WTC11 (cell line): ENCODE measurements around the gene TBR1. TPM values are rescaled to one million over a fixed set of nuclear protein-coding genes. Genes with fewer than 3 reads are reported as not detected.

Experiments used
- ATAC-seq: fragments of 200-7000 bp; cut with Tn5 transposase; 2 replicates; pipeline ENCODE4 v1.10.0; 2021; ENCODE audit warnings: mild to moderate bottlenecking, moderate library complexity
- CTCF ChIA-PET: fragments of 300-600 bp; sonication (Branson Sonifier 250); formaldehyde crosslinking; loops from one replicate; lab custom pipeline; 2021; ENCODE audit warnings: antibody characterized with exemption; lab: Charles Lee
- POLR2A ChIA-PET: fragments of 350-600 bp; sonication (Branson Sonifier 250); formaldehyde crosslinking; loops from one replicate; lab custom pipeline; 2021; ENCODE audit warnings: antibody characterized with exemption; lab: Charles Lee
- DNase-seq: peaks from one replicate; pipeline ENCODE4 v3.0.0; 2021; ENCODE audit warnings: low spot score
- H3K27ac Mint-ChIP-seq: 2 replicates; pipeline ENCODE4 v1.8.0; 2021; ENCODE audit warnings: mixed read lengths
- H3K27me3 Mint-ChIP-seq: 2 replicates; pipeline ENCODE4 v1.8.0; 2021; ENCODE audit warnings: low read depth, mild to moderate bottlenecking, moderate library complexity, mixed read lengths
- H3K36me3 Mint-ChIP-seq: 2 replicates; pipeline ENCODE4 v1.8.0; 2021; ENCODE audit warnings: mixed read lengths
- H3K4me1 Mint-ChIP-seq: 2 replicates; pipeline ENCODE4 v1.8.0; 2022; ENCODE audit warnings: mixed read lengths
- H3K4me3 Mint-ChIP-seq: 2 replicates; pipeline ENCODE4 v1.8.0; 2021; ENCODE audit warnings: mild to moderate bottlenecking, moderate library complexity, mixed read lengths
- H3K9me3 Mint-ChIP-seq: 2 replicates; pipeline ENCODE4 v1.8.0; 2021; ENCODE audit warnings: mixed read lengths
- ATF6 ChIP-seq: sonication (generic); formaldehyde crosslinking; IDR thresholded peaks from 2 replicates; pipeline ENCODE4 v1.8.1; 2023; ENCODE audit warnings: mild to moderate bottlenecking, missing genetic modification reagents
- CTCF ChIP-seq: fragments of 200-600 bp; IDR thresholded peaks from 2 replicates; pipeline ENCODE4 v1.8.0; 2022; ENCODE audit warnings: antibody characterized with exemption
- E2F1 ChIP-seq: sonication (generic); formaldehyde crosslinking; IDR thresholded peaks from 2 replicates; pipeline ENCODE4 v1.8.0; 2022; ENCODE audit warnings: mild to moderate bottlenecking, missing genetic modification reagents
- ESRRA ChIP-seq: sonication (generic); formaldehyde crosslinking; IDR thresholded peaks from 2 replicates; pipeline ENCODE4 v1.8.1; 2022; ENCODE audit warnings: mild to moderate bottlenecking, missing genetic modification reagents, borderline replicate concordance
- IRF1 ChIP-seq: sonication (generic); formaldehyde crosslinking; IDR thresholded peaks from 2 replicates; pipeline ENCODE4 v1.8.0; 2023; ENCODE audit warnings: missing genetic modification reagents
- JUN ChIP-seq: sonication (generic); formaldehyde crosslinking; IDR thresholded peaks from 2 replicates; pipeline ENCODE4 v1.8.0; 2023; ENCODE audit warnings: mild to moderate bottlenecking, missing genetic modification reagents
- KAT7 ChIP-seq: sonication (generic); formaldehyde crosslinking; IDR thresholded peaks from 2 replicates; pipeline ENCODE4 v1.8.1; 2023; ENCODE audit warnings: missing genetic modification reagents, mild to moderate bottlenecking, borderline replicate concordance
- NR3C1 ChIP-seq: sonication (generic); formaldehyde crosslinking; conservative IDR thresholded peaks from 2 replicates; pipeline ENCODE4 v1.8.1; 2023; ENCODE audit warnings: low read depth, mild to moderate bottlenecking, missing genetic modification reagents
- OVOL2 ChIP-seq: fragments of 250-450 bp; sonication (Bioruptor Pico); IDR thresholded peaks from 2 replicates; pipeline ENCODE4 v1.9.0; 2021; ENCODE audit warnings: mild to moderate bottlenecking, borderline replicate concordance
- PRDM15 ChIP-seq: sonication (generic); formaldehyde crosslinking; IDR thresholded peaks from 2 replicates; pipeline ENCODE4 v1.8.0; 2022; ENCODE audit warnings: missing genetic modification reagents
- RELA ChIP-seq: sonication (generic); formaldehyde crosslinking; IDR thresholded peaks from 2 replicates; pipeline ENCODE4 v1.8.1; 2022; ENCODE audit warnings: missing genetic modification reagents, mild to moderate bottlenecking, borderline replicate concordance
- SOX15 ChIP-seq: fragments of 250-450 bp; sonication (Bioruptor Pico); IDR thresholded peaks from 2 replicates; pipeline ENCODE4 v1.9.0; 2021; ENCODE audit warnings: mild to moderate bottlenecking
- SP1 ChIP-seq: sonication (generic); formaldehyde crosslinking; conservative IDR thresholded peaks from 2 replicates; pipeline ENCODE4 v1.8.1; 2022; ENCODE audit warnings: missing genetic modification reagents
- USF1 ChIP-seq: sonication (generic); formaldehyde crosslinking; IDR thresholded peaks from 2 replicates; pipeline ENCODE4 v1.8.0; 2022; ENCODE audit warnings: mild to moderate bottlenecking, missing genetic modification reagents
- ZBTB43 ChIP-seq: sonication (generic); formaldehyde crosslinking; IDR thresholded peaks from 2 replicates; pipeline ENCODE4 v1.8.1; 2023; ENCODE audit warnings: mild to moderate bottlenecking, missing genetic modification reagents
- ZNF423 ChIP-seq: fragments of 250-450 bp; sonication (Bioruptor Pico); IDR thresholded peaks from 2 replicates; pipeline ENCODE4 v2.1.2; 2022; ENCODE audit warnings: mild to moderate bottlenecking, moderate library complexity
- ZNF671 ChIP-seq: fragments of 250-450 bp; sonication (Bioruptor Pico); IDR thresholded peaks from 2 replicates; pipeline ENCODE4 v1.8.0; 2021; ENCODE audit warnings: mild to moderate bottlenecking
- total RNA-seq: library from RNA; stranded (reverse); gene quantifications from 3 replicates; pipeline ENCODE4 v1.2.3, GENCODE V29; 2021
- TF ChIP-seq, protein P1 (sequence below): fragments of 250-450 bp; sonication (Bioruptor Pico); IDR thresholded peaks from 2 replicates; pipeline ENCODE4 v1.9.0; 2021; ENCODE audit warnings: mild to moderate bottlenecking
- TF ChIP-seq, protein P2 (sequence below): sonication (generic); formaldehyde crosslinking; IDR thresholded peaks from 2 replicates; pipeline ENCODE4 v1.8.1; 2022; ENCODE audit warnings: mild to moderate bottlenecking, missing genetic modification reagents, moderate library complexity, borderline replicate concordance
- TF ChIP-seq, protein P3 (sequence below): sonication (generic); formaldehyde crosslinking; IDR thresholded peaks from 2 replicates; pipeline ENCODE4 v1.8.1; 2023; ENCODE audit warnings: mild to moderate bottlenecking, moderate library complexity, missing genetic modification reagents

The TBR1 gene
- total RNA-seq, 1 experiment from 2014 or later, result not detected

DNA sequence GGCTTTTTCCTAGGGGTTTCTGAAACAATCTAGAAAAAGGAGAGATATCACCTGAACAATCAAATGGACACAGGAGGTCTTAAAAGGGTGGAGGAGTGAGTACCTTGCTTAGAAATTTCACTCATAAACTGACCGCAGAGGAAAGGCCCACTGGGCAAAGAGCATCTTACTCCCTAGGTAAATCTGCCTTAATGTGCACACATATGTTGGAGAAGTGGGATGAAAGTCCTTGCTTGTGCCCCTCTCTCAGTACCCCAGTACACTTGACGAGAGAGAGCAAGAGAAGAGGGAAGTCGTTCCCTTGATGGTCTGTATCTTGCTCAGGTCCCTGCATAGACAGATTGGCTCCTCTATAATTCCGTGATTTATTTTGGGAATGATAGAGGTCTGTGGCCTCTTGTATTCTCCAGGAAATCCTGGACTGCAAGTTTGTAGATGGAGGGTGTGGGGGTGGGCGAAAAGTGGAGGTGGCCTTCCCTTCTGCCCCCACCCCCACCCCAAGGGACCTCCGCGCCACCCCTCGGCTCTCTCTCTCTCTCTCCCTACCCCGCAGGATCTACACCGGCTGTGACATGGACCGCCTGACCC, 6.8 kb downstream of the TBR1 start:
- Mint-ChIP-seq H3K27me3 (peaks cover 99% of the 10 kb centered on the region), H3K36me3 (no peaks in the 10 kb centered on the region; the same call in 1 of the 2 replicates), H3K27ac (no peak overlapping the region), H3K9me3 (no peaks in the 10 kb centered on the region), H3K4me1 (peaks cover 52% of the 10 kb centered on the region), H3K4me3 (peak overlapping the region; percentile 63)
- ChIA-PET POLR2A (no interaction called here), CTCF (no interaction called here)
- DNase-seq (no peak), ATAC-seq (peak; percentile 2; the same call in 1 of the 2 replicates)
- TF ChIP-seq ZNF423 (CRISPR knock-in tag) (no peak), NR3C1 (CRISPR knock-in tag) (no peak), USF1 (CRISPR knock-in tag) (no peak), ATF6 (CRISPR knock-in tag) (no peak), CTCF (no peak), KAT7 (CRISPR knock-in tag) (no peak), IRF1 (CRISPR knock-in tag) (no peak), ZNF671 (no peak), JUN (CRISPR knock-in tag) (no peak), PRDM15 (no peak), ZBTB43 (CRISPR knock-in tag) (no peak), SOX15 (CRISPR knock-in tag) (no peak), E2F1 (CRISPR knock-in tag) (no peak), ESRRA (CRISPR knock-in tag) (no peak), OVOL2 (CRISPR knock-in tag) (no peak), SP1 (CRISPR knock-in tag) (no peak), RELA (CRISPR knock-in tag) (no peak)
- TF ChIP-seq, protein P1, sequence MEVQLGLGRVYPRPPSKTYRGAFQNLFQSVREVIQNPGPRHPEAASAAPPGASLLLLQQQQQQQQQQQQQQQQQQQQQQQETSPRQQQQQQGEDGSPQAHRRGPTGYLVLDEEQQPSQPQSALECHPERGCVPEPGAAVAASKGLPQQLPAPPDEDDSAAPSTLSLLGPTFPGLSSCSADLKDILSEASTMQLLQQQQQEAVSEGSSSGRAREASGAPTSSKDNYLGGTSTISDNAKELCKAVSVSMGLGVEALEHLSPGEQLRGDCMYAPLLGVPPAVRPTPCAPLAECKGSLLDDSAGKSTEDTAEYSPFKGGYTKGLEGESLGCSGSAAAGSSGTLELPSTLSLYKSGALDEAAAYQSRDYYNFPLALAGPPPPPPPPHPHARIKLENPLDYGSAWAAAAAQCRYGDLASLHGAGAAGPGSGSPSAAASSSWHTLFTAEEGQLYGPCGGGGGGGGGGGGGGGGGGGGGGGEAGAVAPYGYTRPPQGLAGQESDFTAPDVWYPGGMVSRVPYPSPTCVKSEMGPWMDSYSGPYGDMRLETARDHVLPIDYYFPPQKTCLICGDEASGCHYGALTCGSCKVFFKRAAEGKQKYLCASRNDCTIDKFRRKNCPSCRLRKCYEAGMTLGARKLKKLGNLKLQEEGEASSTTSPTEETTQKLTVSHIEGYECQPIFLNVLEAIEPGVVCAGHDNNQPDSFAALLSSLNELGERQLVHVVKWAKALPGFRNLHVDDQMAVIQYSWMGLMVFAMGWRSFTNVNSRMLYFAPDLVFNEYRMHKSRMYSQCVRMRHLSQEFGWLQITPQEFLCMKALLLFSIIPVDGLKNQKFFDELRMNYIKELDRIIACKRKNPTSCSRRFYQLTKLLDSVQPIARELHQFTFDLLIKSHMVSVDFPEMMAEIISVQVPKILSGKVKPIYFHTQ, result no peak
- TF ChIP-seq, protein P2, sequence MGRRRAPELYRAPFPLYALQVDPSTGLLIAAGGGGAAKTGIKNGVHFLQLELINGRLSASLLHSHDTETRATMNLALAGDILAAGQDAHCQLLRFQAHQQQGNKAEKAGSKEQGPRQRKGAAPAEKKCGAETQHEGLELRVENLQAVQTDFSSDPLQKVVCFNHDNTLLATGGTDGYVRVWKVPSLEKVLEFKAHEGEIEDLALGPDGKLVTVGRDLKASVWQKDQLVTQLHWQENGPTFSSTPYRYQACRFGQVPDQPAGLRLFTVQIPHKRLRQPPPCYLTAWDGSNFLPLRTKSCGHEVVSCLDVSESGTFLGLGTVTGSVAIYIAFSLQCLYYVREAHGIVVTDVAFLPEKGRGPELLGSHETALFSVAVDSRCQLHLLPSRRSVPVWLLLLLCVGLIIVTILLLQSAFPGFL (CRISPR knock-in tag), result no peak
- TF ChIP-seq, protein P3, sequence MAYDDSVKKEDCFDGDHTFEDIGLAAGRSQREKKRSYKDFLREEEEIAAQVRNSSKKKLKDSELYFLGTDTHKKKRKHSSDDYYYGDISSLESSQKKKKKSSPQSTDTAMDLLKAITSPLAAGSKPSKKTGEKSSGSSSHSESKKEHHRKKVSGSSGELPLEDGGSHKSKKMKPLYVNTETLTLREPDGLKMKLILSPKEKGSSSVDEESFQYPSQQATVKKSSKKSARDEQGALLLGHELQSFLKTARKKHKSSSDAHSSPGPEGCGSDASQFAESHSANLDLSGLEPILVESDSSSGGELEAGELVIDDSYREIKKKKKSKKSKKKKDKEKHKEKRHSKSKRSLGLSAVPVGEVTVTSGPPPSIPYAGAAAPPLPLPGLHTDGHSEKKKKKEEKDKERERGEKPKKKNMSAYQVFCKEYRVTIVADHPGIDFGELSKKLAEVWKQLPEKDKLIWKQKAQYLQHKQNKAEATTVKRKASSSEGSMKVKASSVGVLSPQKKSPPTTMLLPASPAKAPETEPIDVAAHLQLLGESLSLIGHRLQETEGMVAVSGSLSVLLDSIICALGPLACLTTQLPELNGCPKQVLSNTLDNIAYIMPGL (CRISPR knock-in tag), result no peak
